Hematopoietic multipotent progenitor cell treated with erythropoietin and hydrocortisone succinate and interleukin-3 and kit ligand, for 6 days (in vitro differentiated cells): ENCODE measurements around the gene ALG5.
A peak's percentile ranks its signal among the peaks of the same experiment; 100 is the strongest.

Experiments used
- DNase-seq: peaks from one replicate; pipeline ENCODE4 v3.0.0-alpha.2; 2015

Gene ALG5

DNA sequence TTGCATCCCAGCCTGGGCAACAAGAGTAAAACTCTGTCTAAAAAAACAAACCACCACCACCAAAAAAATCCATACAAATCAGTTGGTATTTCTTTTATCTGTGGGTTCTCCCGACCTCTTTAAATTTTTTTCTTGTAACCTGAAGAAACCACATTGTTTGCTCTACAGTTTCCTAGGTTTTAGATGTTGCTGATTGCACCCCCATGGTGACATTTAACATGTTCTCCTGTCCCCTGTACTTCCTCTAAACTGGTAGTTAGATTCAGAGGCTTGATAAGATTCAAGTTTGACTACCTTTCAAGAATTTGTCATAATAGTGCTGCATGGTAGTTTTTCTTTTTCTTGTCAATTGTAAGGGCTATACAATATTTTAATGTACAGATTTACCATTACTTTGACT is 24.0 kb downstream of the ALG5 start:
- peak; percentile 13 for DNase-seq

DNA sequence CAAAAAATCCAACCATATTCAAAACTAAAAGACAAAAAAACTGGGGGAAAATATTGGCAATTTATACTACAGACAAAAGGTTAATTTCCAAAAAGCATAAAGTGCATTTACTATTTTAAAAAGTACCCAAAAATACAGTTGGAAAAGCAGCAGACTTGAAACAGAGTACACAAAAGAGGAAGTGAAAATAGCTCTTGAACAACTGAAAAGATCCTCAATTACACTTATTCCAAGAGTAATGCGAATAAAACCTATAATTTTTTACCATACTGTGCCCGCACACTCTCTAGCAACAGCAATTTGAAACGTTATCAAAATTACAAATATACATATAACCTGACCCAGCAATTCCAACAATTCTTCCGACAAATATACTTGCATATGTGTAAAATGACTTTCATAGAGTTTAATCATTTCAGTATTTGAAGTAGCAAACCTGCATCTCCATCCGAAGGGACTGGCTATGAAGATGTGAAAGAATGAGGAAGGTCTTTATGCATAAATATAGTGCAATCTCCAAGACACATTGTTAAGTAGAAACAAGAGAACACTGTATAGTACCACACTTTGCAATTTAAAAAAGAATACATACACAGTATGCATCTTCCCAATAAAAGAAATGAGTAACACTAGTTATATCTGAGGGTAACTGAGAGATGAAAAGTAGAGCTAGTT is 25.4 kb downstream of the ALG5 start:
- DNase-seq: no peak

DNA sequence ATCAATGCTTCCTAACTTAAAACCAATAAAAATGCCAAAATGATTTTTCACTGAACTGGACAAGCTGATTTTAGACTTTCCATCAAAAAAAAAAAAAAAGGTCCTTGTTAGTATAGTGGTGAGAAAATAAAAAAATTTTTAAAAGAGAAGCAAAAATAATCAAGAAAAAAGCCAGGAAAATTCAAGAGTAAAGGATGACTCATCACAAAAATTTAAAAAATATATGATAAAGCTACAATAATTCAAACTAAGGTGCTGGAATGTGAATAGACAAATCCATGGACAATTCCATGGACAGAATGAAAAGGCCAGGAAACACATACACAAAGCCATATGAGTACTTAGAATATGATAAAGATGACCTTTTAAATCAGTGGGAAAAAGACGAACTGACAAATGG is 26.1 kb downstream of the ALG5 start:
- DNase-seq: no peak

DNA sequence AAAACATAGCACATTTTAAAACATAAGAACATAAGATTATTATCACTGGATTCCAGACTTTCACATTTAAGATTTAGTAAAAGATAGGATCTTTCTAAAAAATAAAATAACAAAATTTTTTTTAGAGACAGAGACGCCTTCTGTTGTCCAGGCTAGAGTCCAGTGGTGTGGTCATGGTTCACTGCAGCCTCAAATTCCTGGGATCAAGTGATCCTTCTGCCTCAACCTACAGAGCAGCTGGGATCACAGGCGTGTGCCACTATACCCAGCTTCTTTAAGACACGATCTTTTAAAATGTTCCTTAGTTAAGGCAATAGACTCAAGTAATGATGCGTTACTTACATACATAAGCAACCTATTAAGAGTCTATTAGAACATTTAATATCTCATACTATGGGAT is 32.7 kb downstream of the ALG5 start:
- DNase-seq: no peak

DNA sequence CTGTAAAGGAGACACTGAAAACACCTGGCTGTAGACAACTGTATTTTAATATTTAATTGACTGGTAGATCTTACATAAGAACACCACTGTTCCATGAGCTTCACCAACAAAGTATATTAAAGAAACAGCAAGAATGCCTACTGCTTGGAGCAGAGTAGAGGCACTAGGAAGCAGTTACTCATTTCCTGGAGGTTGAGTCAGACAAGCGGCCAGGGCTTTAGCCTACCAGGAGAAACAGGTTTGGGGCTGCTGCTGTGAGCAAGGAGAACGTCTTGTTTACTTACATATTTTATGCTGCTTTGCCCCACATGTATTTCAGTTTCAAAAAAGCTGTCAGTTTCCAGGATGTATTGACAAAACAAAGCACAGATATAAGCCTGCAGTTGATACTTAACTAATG is 33.4 kb downstream of the ALG5 start:
- DNase-seq: no peak

DNA sequence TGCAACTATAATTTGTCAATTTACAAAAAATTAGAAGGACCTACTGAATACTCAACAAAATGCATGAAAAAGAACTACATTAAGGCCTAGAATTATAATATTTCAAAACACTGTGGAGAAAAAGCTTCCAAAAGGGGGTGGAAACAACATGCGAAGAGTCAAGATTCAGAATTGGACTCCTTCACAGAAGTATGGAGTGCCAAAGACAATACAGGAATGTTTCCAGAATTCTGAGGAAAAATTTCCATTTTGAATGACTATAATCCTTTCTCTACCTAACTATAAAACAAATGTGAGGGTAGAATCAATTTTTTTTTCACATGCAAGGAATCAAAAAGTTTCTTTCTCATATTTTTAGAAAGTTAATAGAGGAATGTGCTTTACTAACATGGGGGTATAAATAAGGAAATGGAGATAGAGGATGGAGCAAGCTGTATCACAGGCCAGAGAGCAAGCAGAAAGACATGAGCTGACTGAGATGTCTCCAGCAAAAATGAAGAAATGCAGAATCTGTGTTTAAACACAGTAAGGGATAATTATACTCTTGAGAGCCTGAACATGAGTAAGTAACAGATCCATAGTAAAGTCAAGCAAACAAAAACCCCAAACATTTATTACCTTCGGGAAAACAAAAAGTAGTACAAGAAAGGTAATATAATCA is 39.6 kb downstream of the ALG5 start:
- DNase-seq: no peak

DNA sequence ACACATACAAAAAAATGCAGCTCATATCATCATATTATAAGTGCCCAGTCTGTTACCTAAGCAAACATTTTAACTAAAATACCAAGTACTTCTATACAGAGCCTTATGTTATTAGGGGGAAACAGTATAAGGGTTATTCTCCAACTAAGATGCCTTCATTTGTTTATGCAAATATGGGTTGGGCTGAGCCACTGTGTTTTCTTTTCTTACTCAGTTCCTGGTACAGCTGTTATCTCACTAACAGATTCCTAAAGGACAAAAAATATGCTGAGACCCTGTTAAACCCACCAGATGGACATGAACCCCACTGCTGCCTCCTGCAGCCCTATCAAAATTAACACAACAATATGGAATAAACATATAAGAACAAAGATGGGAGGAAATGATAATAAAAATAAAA is 44.6 kb downstream of the ALG5 start:
- no peak for DNase-seq

DNA sequence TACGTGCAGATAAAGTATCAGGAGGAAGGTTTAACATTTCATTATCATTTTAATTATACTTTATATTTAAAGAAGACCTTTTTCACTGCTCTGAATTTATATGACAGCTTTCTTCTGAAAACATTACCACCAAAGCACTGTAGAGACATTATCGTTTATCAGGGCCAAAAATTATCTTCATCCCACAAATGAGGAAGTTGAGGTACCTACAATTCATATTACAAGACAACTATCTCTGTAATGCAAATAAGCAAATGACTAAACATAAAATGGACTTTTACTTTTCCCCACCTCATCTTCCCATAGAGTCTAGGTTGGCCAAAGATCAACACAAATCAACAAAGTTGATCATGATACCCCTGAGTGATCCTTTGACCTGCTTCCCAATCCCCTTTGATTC is 48.2 kb downstream of the ALG5 start:
- DNase-seq: peak; percentile 28

DNA sequence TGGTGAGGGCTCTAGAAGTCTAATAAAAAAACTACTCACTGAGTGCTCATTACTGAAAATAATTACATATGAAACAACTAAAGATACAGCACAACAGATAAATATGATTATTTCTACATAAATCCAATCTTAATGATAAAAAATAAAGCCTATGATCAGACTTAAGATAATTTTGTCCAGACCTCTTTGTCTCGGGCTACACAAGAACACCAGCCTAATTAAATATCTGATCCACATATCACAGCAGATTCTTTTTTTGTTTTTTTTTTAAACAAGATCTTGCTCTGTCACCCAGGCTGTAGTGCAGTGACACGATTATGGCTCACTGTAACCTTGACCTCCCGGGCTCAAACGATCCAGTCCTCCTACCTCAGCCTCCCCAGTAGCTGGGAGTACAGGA is 48.8 kb downstream of the ALG5 start:
- DNase-seq: no peak

DNA sequence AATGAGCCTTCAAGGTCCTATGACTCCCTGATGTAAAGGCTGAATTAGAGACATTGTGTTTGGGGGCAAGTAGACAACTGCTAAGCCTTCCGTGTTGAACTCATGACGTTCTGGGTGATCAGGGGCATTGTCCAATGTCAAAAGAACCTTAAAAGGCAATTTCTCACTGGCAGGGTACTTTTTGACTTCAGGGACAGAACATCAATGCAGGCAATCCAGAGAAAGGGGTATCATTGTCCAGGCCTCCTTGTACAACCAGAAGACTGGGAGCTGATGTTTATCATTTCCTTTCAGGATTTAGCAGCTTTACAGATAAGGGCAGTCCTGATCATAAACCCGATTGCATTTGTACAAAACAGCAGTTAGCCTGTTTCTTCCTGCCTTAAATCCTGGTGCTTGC is 54.1 kb downstream of the ALG5 start:
- DNase-seq: no peak

DNA sequence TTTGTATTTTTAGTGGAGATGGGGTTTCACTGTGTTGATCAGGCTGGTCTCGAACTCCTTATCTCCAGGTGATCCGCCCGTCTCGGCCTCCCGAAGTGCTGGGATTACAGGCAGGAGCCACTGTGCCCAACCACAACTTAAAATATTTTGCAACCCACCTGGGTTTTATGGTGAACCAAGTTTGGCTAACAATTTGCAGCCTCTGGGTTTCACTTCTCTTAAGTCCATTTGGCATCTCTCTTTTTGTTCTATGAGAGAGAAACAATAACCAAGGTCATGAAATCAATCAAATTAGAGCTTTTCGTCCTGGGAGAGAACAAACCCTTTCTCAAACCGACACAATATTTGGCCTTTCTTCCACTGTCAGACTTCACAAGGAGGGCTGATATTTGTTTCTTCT is 73.5 kb downstream of the ALG5 start:
- DNase-seq: no peak

DNA sequence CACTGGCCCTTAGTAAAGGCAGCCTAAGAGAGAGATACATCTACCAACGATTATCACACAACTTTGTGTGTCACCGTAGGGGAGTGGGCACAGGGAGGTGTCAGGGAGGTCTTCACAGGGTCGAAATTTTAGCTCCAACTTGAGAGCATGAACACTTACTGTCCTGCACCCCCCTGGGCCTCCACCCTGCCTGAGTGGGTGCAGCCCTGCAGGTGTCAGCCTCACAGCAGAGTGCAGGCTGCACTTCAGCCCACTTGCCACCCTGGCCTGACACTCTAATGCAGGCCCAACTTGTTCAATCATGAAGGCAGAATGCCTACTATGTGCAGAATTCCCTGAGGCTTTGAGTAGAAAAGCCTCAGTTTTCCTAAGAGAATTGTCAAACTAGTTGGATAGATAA is 75.1 kb downstream of the ALG5 start:
- DNase-seq: no peak

DNA sequence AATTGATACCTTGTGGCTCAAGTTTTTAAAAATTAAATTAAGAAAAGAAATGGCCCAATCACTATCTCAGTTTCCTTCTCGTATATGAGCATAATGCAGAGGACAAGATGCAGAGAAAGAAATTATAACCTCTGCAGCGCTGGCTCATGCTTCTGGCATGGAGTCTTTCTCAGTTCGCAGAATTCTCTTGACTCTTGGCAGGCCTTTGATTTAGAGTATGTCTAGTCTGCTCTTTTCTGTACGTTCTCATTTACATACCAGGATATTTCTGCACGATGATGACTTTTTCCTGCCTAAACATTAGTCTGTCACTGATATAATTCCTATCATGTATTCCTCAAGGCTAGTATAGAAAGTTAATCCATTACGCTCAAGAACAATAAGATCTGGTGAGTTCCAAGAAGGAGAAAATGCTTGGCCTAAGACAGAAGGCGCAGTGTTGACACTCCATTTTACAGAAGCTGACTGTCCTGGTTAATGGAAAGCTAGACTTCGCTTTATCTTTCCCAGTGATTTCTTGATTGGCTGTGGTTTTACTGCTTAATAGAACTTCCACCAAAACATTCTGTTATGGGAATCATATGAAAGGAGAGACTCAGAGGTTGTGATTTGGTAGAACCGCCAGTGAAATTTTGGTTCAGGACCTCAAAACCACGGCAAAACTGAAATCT is 77.4 kb downstream of the ALG5 start:
- DNase-seq: no peak

DNA sequence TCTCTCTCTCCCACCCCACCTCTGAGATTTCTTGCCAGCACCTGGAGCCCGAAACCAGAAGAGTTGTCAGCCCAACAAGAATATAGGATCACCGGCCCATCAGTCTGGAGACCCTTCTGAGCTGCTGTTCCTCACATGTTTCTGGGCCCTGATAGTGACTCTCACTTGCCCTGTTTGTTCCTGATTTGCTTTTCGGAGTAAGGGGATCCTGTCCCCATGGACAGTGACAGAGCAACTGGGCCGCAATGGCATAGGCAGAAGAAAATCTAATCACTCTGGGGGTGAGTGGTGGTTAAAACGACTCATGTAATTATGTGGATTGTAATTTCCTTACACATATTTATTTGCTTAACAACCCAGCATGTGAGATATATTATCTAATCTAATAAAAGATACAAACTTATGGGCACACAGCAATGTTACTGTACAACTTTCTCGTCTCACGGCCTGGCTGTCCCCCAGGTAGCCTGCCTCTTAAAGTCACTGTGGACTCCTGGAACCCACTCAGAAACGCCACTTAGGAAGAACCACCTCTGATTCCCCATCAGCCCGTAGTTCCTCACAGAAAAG is 78.4 kb downstream of the ALG5 start:
- DNase-seq: no peak

DNA sequence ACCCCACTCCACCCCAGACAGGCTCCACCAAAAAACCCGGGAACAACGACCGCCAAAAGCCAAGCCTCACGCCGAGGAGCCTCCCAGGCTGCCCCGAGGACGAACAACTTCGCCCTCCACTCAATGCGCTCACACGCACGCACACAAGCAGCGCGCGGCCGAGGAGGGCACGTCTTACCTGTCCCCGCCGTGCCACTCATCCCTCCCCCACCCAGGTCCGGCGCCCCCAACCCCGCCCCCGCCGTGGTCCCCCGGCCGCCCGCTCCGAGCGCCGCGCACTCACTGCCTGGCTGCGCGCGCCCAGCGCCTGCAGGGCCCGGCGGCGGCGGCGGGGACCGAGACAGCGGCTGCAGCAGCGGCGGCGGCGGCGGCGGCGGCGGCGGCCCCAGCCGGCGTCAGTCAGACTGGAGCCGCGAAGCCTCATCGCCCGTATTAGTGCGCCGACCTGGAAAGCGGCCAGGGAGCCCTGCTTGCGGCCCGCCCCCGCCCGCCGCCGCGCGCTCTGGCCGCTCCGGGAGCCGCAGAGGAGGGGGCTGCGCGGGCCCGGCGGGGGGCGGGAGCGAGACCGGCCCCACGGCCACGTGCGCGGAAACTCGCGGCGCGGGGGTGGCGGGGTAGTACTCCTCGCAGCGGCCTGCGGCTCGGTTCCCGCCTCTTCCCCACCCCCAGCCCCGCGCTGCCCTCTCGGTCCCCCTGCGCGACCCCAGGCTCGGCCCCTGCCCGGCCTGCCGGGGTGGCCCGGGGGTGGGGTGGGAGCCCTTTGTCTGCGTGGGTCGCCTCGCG is 79.1 kb downstream of the ALG5 start, which contains the start of gene SMAD9:
TSS of gene SMAD9 (minus strand) at position 406 of the 783 bp plus-strand sequence. CDS start 40,549 bp downstream, outside the sequence.
- peak; percentile 82 for DNase-seq

DNA sequence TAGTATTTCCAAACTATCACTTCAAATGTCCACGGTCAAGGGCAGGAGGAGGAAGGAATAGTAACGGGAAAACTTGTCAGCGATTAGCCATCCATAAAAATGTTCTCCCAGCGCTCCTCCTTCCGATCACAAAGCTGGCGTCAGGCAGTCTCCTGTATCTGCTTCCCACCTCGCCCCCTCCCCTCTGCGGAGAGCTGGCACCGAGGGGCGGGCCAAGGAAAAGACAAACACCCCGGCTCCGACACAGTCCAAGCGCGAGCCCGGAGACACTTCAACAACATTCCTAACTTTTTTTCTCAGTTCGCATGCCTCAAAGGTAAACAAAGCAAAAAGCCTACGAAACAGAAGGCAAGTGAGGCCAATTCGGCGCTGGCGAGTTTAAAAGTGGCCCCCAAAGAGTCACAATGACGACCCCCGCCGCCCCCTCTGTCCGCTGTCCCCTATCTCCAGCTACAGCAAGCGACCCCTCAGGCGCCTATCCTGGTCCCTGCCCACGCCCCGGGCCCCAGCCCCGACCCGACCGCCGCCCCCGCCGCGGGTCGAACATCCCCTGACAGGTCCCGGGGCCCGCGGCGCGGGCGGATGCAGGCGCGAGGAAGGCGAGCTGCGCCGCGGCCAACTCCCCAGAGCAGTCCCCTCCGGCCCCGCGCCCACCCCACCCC is 79.8 kb downstream of the ALG5 start:
- no peak for DNase-seq

DNA sequence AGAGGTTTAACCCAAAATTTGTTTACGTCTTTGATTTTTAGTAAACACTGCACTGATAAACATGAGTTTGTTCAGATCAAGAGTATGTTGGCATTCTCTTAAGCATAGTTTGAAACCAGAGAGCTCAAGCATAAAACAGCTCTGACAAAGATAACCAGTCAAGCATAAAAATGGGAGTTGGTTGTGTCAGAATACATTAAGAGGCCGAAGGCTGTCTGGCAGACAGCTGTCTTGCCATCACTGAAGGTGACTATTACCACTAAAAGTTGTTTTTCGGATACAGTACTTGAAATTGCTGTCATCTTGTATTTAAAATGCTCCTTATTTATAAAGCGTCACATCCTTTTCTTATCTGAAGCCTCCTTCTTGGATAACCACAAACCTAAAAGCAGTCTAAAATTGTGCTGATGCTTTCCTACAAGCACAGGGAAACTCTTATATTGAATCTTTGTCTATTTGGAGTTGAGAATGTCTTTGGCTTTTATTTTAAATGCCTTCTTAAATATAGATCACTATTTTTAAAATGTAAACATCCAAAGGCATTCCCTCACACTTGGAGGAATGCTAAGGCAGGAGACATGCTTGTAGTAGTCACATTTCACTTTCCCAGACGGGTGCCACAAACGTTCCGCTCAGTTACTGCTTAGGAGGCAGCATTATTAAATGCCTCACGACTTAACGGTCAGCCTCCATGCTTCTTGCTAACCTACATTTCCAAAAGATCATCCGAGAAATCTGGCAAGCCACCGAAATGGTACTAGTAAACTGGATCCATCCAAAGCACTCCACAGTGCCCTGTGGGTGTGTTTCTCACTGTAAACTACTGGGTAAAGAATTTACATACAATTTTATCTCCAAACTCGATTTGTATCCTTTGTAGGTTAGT is 80.7 kb downstream of the ALG5 start:
- peak; percentile 16 for DNase-seq

DNA sequence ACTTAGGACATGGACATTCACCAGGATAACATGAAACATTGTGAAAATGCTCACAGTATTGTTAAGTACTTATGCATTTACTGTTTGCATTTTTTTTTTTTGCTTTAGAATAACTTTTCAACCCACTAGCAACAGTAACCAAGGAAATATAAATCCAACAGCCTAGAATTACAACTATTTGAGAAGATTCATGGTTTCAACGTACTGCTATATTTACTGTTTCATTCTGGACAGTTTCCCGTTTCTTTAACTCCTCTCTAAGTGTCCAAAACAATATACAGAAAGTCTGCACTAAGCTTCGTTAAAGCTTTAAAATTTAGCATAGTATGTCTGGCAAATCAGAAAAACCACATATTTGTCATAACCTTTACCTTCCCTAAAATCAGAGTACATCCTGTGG is 81.8 kb downstream of the ALG5 start:
- no peak for DNase-seq

DNA sequence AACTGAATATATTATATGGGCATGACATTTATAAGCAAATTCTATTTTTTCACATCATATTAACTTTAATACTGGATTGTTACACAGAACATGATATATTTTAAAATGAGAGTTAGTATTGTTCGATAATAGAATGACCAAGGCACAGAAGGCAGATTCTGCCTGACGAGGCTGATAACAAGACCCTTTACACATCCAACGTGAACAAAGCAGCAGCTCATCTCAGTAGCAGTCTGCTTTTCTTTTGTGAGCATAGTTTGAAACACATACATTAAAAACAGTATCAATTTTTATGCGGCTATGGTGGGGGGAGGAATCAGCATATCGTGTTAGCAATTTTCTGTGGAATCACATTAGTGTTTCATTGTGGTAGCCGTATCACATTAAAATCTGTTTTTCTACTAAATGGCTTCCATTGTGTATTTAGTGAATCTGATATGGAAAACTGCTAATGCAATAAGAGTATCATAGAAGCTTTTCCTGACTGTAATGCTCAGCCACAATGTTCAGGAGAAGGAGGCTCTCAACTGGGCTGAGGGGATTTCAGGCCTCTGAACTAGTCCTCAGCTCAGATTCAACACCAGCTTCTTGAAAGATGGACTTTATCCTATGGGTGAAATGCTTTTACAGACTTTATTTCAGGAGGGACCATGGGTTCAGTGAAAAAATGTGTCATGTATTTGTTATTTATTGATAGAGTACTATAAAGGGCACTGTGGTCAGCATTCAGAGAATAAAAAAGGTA is 83.1 kb downstream of the ALG5 start:
- DNase-seq: no peak

DNA sequence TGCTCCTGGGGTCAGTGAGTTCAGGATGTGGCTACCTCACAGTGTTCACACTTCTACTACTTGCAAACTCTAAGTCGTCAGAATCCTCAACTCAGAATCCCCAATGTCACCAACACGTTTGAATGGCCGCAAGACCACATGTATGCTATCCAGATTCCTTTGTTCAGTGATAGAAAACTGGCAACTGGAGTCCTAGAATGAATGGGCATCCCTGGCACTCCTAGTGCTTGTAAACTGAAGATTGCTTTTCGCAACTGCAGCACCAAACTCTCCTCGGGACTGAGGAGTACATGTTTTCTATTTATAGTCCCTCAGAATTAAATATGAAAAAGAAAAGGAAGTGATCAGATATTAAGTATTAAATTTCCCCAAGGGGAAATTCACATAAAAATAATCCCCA is 84.0 kb downstream of the ALG5 start:
- DNase-seq: no peak

DNA sequence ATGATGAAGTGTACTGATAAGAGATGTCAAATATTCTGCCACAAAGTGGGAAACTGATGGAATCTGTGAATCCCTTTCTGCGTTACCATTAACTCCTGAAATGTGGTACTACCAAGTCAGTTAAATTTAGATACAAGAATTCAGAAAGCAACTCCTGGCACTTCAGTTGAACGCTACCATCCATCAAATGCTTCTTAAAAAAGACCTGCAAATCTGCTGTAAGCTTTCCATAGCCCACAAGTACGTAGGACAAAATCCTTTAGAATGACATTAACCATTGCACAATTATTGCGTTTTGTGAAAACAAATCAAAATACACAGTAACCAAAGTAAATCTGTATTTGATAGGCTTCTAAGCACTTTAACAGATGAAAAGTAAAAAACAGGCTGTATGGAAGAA is 84.5 kb downstream of the ALG5 start:
- no peak for DNase-seq
